Stimulated activated CD8-positive, alpha-beta memory T cell treated with anti-CD3 and anti-CD28 coated beads, Interleukin-12 subunit alpha, Interleukin-12 subunit beta, amount 100 ng/mL, for 4 hours (primary cell): Measurements from ENCODE around the gene SPDYE18.
"Not testable (repeated sequence)": the region's sequence is repeated elsewhere in the genome, so short reads cannot be mapped to it uniquely, and the experiment has no call there.

Source experiments
- DNase-seq: peaks from one replicate; pipeline ENCODE4 v3.0.0-alpha.2; 2020; ENCODE audit warnings: low read depth

SPDYE18 gene, protein sequence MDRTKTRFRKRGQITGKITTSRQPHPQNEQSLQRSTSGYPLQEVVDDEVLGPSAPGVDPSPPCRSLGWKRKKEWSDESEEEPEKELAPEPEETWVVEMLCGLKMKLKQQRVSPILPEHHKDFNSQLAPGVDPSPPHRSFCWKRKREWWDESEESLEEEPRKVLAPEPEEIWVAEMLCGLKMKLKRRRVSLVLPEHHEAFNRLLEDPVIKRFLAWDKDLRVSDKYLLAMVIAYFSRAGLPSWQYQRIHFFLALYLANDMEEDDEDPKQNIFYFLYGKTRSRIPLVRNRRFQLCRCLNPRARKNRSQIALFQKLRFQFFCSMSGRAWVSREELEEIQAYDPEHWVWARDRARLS

GRCh38 chr7:77062557-77062956 lies at the start of gene SPDYE18:
SPDYE18 (minus strand) TSS chr7:77062558; CDS start chr7:77060512, 2,046 bp downstream.
- not testable (repeated sequence) for DNase-seq

GRCh38 chr7:77108362-77108761 lies 46.0 kb upstream of the SPDYE18 start:
- not testable (repeated sequence) for DNase-seq

- DNase-seq = not testable (repeated sequence)
Observed at GRCh38 chr7:77107659-77108058, 45.3 kb upstream of the SPDYE18 start.

DNA sequence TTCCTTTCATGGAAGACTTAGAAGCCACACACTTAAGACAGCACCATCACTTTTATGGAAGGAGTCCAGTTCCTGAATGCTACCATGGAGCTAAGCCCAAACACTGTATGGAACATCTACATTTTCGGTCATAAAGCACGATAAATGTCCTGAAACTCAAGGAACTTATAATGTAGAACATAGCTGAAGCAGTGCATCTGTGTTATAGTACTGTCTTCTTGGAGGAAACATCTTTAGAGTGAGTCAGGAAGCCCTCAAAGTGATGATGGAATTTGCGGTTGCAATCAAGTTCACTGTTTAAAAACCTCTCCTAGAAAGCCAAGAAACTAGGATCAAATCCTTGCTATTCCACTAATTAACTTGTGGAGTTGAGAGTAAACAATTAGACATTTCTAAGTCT lies 43.5 kb upstream of the SPDYE18 start:
- DNase-seq = not testable (repeated sequence)

DNA sequence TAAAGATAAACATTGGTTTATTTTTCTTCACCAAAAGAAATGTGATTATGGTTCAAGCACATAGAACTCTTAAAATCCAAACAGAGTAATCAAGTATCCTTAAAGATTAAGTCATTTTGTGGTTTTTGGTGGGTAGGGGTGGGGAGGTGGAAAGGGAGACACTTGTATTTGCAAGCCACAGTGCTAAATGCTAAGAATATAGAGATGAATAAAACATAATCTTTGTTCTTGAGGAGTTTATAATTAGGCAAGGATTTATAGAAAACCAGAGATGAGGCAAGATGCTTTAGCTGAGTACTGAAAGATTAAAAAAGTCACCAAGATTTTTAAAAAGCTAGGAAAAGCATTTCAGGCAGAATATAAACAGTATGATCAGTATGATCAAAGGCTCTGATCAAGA lies 40.3 kb upstream of the SPDYE18 start:
- not testable (repeated sequence) for DNase-seq

- not testable (repeated sequence) for DNase-seq
Observed at GRCh38 chr7:77101187-77101586, 38.8 kb upstream of the SPDYE18 start.

DNA sequence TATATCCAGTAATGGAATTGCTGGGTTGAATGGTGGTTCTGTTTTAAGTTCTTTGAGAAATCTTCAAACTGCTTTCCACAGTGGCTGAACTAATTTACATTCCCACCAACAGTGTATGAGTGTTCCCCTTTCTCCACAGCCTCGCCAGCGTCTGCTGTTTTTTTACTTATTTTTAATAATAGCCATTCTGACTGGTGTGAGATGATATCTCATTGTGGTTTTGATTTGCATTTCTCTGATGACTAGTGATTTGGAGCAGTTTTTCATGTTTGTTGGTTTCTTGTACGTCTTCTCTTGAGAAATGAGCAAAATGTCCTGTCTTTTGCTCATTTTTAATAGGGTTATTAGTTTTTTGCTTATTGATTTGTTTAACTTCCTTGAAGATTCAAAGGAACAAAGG lies 38.1 kb upstream of the SPDYE18 start:
- not testable (repeated sequence) for DNase-seq

- not testable (repeated sequence) for DNase-seq
Observed at GRCh38 chr7:77092301-77092700, 29.9 kb upstream of the SPDYE18 start.

GRCh38 chr7:77082192-77082591 lies 19.8 kb upstream of the SPDYE18 start:
- DNase-seq = not testable (repeated sequence)

GRCh38 chr7:77080236-77080635 lies 17.9 kb upstream of the SPDYE18 start:
- DNase-seq = not testable (repeated sequence)

- not testable (repeated sequence) for DNase-seq
Observed at GRCh38 chr7:77079624-77080023, 17.3 kb upstream of the SPDYE18 start.

GRCh38 chr7:77079112-77079511 lies 16.8 kb upstream of the SPDYE18 start:
- DNase-seq = not testable (repeated sequence)

DNA sequence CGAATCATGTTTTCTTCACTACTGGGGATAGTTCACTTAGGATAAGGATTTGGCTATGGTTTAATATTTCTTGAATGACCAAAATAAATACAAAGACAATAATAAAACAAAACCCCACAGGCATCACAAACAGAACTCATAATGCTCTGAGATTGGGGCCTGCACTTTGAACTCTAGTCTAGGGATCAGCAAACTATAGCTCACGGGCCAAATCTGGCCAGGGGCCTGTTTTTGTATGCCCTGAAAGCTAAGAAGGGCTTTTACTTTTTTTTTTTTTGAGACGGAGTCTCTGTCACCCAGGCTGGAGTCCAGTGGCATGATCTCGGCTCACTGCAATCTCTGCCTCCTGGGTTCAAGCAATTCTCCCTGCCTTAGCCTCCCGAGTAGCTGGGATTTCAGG lies 14.7 kb upstream of the SPDYE18 start:
- DNase-seq = not testable (repeated sequence)

GRCh38 chr7:77074786-77075396 lies 12.5 kb upstream of the SPDYE18 start:
- not testable (repeated sequence) for DNase-seq

DNA sequence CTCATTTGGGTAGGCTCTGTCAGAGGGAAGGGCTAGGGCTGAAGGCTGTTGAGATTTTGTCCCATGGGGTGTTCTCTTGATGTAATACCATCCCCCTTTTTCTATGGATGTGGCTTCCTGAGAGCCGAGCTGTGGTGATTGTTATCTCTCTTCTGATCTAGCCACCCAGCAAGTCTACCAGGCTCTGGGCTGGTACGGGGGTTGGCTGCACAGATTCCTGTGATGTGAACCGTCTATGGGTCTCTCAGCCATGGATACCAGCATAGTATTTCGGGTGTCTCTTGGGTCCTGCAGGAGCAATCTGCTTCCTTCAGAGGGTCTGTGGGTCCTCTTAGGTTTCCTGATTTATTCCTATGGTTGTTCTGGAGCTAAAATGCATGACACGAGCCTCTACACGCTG lies 8.8 kb upstream of the SPDYE18 start:
- DNase-seq = not testable (repeated sequence)

DNA sequence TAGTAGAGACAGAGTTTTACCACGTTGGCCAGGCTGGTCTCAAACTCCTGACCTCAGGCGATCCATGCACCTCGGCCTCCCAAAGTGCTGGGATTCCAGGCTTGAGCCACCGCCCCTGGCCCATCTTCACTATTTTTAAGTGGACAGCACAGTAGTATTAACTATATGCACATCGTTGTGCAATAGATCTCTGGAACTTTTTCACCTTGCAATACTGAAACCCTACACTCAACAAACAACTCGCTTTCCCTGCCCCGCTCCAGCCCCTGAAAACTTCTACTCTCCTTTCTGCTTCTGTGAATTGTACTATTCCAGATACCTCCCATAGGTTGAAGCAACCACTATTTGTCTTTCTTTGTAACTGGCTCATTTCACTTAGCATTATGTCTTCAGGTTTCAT lies 3.5 kb upstream of the SPDYE18 start:
- DNase-seq = not testable (repeated sequence)

DNA sequence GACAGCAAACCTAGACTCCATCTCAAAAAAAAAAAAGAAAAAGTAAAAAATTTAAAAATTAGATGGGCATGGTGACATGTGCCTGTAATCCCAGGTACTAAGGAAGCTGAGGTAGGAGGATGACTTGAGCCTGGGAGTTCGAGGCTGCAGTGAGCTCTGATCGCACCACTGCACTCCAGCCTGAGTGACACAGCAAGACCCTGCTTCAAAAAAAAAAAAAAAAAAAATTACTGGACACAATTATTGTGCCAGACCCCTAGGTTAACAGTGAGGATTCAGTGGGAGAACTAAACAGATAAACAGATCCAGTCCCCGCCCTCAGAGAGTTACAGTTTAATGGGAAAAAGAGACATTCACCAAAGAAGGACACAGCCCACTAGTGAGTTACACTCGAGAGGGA lies 1.4 kb upstream of the SPDYE18 start:
- not testable (repeated sequence) for DNase-seq

GRCh38 chr7:77032261-77032660 lies 30.1 kb downstream of the SPDYE18 start, which contains the start of gene SPDYE17:
SPDYE17 (minus strand) TSS chr7:77032361; CDS start chr7:77030570, 1,791 bp downstream.
- not testable (repeated sequence) for DNase-seq

- DNase-seq = not testable (repeated sequence)
Observed at GRCh38 chr7:77026349-77026748, 36.0 kb downstream of the SPDYE18 start.

GRCh38 chr7:77010074-77010680 lies 52.2 kb downstream of the SPDYE18 start:
- not testable (repeated sequence) for DNase-seq

GRCh38 chr7:77008000-77008399 lies 54.4 kb downstream of the SPDYE18 start:
- not testable (repeated sequence) for DNase-seq
